ENCODE results near the gene MAN1A1. TPM values are rescaled to one million over a fixed set of nuclear protein-coding genes. Genes with fewer than 3 reads are reported as not detected.

Gene MAN1A1
- polyA plus RNA-seq, 1 donor (not counting 4 experiments of a cell fraction or from before 2014, with no cell fraction given): 20.2 TPM

- no peaks in the 10 kb centered on the region for H3K9me1 ChIP-seq (ENCODE audit: control insufficient read depth, extremely low read depth, insufficient read depth, low read length)
- no peak overlapping the region for H3K9ac ChIP-seq (ENCODE audit: control insufficient read depth, extremely low read depth, insufficient read depth, low read length)
- no peaks in the 10 kb centered on the region for H3K79me2 ChIP-seq (ENCODE audit: control insufficient read depth, insufficient read depth, low read length)
- dilution Hi-C loops (cut with MboI; ENCODE audit: extremely low pct_ligation_motif_present, low sequenced_read_pairs): no loop called here
- no peaks in the 10 kb centered on the region for H3K27me3 ChIP-seq (ENCODE audit: control insufficient read depth, extremely low read depth, insufficient read depth, low read length)
- H3K9me3 ChIP-seq (ENCODE audit: control insufficient read depth, low read depth, low read length): no peaks in the 10 kb centered on the region
- DNase-seq (ENCODE audit: low read depth, low spot score) (no peak), FAIRE-seq (no peak)
- peaks cover 5% of the 10 kb centered on the region for H3K4me1 ChIP-seq (ENCODE audit: control insufficient read depth, extremely low read depth, insufficient read depth, low read length)
- H3K4me2 ChIP-seq (ENCODE audit: control insufficient read depth, extremely low read depth, insufficient read depth, low read depth, low read length): no peak overlapping the region
- no peaks in the 10 kb centered on the region for H4K20me1 ChIP-seq (ENCODE audit: control insufficient read depth, extremely low read depth, insufficient read depth, low read length)
- no peaks in the 10 kb centered on the region for H3K36me3 ChIP-seq (ENCODE audit: control insufficient read depth in 2 of 2, extremely low read depth in 1 of 2, insufficient read depth in 2 of 2, low read length in 2 of 2)
- no peak overlapping the region for H2AFZ ChIP-seq (ENCODE audit: control insufficient read depth, low read length)
- H3K27ac ChIP-seq (ENCODE audit: control insufficient read depth, insufficient read depth, low read length): no peak overlapping the region
- no peak overlapping the region for H3K4me3 ChIP-seq (ENCODE audit: control insufficient read depth in 2 of 3, extremely low read depth in 1 of 3, insufficient read depth in 2 of 3, low read depth in 1 of 3, low read length in 3 of 3)
- TF ChIP-seq CTCF (optimal IDR thresholded peaks at IDR 0.05 in 1 of 3, IDR thresholded peaks at IDR 0.05 in 1 of 3, conservative IDR thresholded peaks at IDR 0.05 in 1 of 3; ENCODE audit: extremely low read depth in 1 of 3, insufficient read depth in 2 of 3, low read length in 3 of 3) (no peak), EZH2 (IDR thresholded peaks at IDR 0.05; ENCODE audit: low read length) (no peak)
These were observed 84.6 kb downstream of the MAN1A1 start for GRCh38 chr6:119264854-119265397.

GRCh38 chr6:119262612-119263011 lies 86.9 kb downstream of the MAN1A1 start:
- Histone ChIP-seq H3K4me1 (ENCODE audit: control insufficient read depth, extremely low read depth, insufficient read depth, low read length) (peaks cover 9% of the 10 kb centered on the region), H3K4me3 (ENCODE audit: control insufficient read depth in 2 of 3, extremely low read depth in 1 of 3, insufficient read depth in 2 of 3, low read depth in 1 of 3, low read length in 3 of 3) (no peak overlapping the region), H3K9ac (ENCODE audit: control insufficient read depth, extremely low read depth, insufficient read depth, low read length) (no peak overlapping the region), H3K4me2 (ENCODE audit: control insufficient read depth, extremely low read depth, insufficient read depth, low read depth, low read length) (no peak overlapping the region), H3K79me2 (ENCODE audit: control insufficient read depth, insufficient read depth, low read length) (no peaks in the 10 kb centered on the region), H4K20me1 (ENCODE audit: control insufficient read depth, extremely low read depth, insufficient read depth, low read length) (no peaks in the 10 kb centered on the region), H3K9me3 (ENCODE audit: control insufficient read depth, low read depth, low read length) (no peaks in the 10 kb centered on the region), H3K27me3 (ENCODE audit: control insufficient read depth, extremely low read depth, insufficient read depth, low read length) (no peaks in the 10 kb centered on the region), H3K27ac (ENCODE audit: control insufficient read depth, insufficient read depth, low read length) (no peak overlapping the region), H2AFZ (ENCODE audit: control insufficient read depth, low read length) (no peak overlapping the region), H3K9me1 (ENCODE audit: control insufficient read depth, extremely low read depth, insufficient read depth, low read length) (no peaks in the 10 kb centered on the region), H3K36me3 (ENCODE audit: control insufficient read depth in 2 of 2, extremely low read depth in 1 of 2, insufficient read depth in 2 of 2, low read length in 2 of 2) (no peaks in the 10 kb centered on the region)
- DNase-seq (ENCODE audit: low read depth, low spot score): no peak
- FAIRE-seq: no peak
- TF ChIP-seq EZH2 (IDR thresholded peaks at IDR 0.05; ENCODE audit: low read length) (no peak), CTCF (optimal IDR thresholded peaks at IDR 0.05 in 1 of 3, IDR thresholded peaks at IDR 0.05 in 1 of 3, conservative IDR thresholded peaks at IDR 0.05 in 1 of 3; ENCODE audit: extremely low read depth in 1 of 3, insufficient read depth in 2 of 3, low read length in 3 of 3) (no peak)
- dilution Hi-C loops (cut with MboI; ENCODE audit: extremely low pct_ligation_motif_present, low sequenced_read_pairs): no loop called here

Data from keratinocyte (primary cell).